ENCODE measurements around the gene MEDAG.

DNA sequence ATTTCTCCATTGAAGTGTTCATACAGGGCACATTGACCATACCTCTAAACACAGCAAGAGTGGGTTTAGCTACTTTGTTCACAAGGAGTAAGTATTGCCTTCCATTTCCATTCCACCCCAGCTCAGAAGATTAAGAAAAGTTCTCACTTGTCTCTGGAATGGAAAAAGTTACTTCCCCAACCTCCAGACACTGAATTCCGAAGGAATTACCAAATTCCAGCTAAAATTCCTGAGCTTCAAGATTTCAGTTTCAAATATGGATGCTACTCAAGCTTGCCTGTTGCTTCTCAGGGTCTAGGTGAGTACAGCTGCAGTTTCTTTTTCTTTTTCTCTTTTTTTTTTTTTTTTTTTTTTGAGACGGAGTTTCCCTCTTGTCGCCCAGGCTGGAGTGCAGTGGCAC, 60.0 kb downstream of the MEDAG start:
- TF ChIP-seq, protein P1, sequence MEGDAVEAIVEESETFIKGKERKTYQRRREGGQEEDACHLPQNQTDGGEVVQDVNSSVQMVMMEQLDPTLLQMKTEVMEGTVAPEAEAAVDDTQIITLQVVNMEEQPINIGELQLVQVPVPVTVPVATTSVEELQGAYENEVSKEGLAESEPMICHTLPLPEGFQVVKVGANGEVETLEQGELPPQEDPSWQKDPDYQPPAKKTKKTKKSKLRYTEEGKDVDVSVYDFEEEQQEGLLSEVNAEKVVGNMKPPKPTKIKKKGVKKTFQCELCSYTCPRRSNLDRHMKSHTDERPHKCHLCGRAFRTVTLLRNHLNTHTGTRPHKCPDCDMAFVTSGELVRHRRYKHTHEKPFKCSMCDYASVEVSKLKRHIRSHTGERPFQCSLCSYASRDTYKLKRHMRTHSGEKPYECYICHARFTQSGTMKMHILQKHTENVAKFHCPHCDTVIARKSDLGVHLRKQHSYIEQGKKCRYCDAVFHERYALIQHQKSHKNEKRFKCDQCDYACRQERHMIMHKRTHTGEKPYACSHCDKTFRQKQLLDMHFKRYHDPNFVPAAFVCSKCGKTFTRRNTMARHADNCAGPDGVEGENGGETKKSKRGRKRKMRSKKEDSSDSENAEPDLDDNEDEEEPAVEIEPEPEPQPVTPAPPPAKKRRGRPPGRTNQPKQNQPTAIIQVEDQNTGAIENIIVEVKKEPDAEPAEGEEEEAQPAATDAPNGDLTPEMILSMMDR (conservative IDR thresholded peaks at IDR 0.05 in 1 of 2, IDR thresholded peaks at IDR 0.05 in 1 of 2; ENCODE audit: extremely low read depth in 1 of 2, insufficient read depth in 1 of 2, low read depth in 1 of 2, low read length in 2 of 2), result no peak
- TF ChIP-seq EZH2 (IDR thresholded peaks at IDR 0.05; ENCODE audit: borderline replicate concordance, low read length), result no peak

All from mammary epithelial cell (primary cell).